HEK293 (cell line): Measurements from ENCODE around the gene ABCA2.
A peak's percentile ranks its signal among the peaks of the same experiment; 100 is the strongest.

Experiments
- CTCF ChIA-PET: fragments of 350-600 bp; formaldehyde crosslinking; extraction: SDS; loops from one replicate; lab custom pipeline; 2021; ENCODE audit warnings: antibody characterized with exemption; lab: Yijun Ruan, JAX
- POLR2A ChIA-PET: fragments of 300-600 bp; formaldehyde crosslinking; extraction: SDS; loops from one replicate; lab custom pipeline; 2020; ENCODE audit warnings: antibody characterized with exemption, inconsistent platforms; lab: Yijun Ruan, JAX
- H3K27ac ChIP-seq: fragments of 200-500 bp; sonication (Bioruptor generic); 2 replicates; pipeline ENCODE4 v1.5.1; 2014; ENCODE audit warnings: low read depth, low read length, control low read depth, inconsistent platforms; ENCODE audit errors: extremely low read depth
- H3K36me3 ChIP-seq, 2 experiments: fragments of 200-500 bp in 1 of 2; sonication (Bioruptor generic) in 1 of 2; 1 replicate in 1 of 2; 2 replicates in 1 of 2; pipeline ENCODE4 v1.5.1; 2014 to 2017; ENCODE audit warnings: inconsistent platforms in 2 of 2, low read length in 2 of 2; ENCODE audit not compliant: control insufficient read depth in 2 of 2, insufficient read depth in 1 of 2
- H3K4me1 ChIP-seq: fragments of 200-500 bp; sonication (Bioruptor generic); 2 replicates; pipeline ENCODE4 v1.5.1; 2014; ENCODE audit warnings: mild to moderate bottlenecking, low read length, inconsistent platforms; ENCODE audit not compliant: control insufficient read depth, insufficient read depth
- H3K4me3 ChIP-seq: 2 replicates; pipeline ENCODE4 v1.5.1; 2011; ENCODE audit warnings: low read depth, mild to moderate bottlenecking, control low read depth, low read length, moderate library complexity
- H3K9me3 ChIP-seq: fragments of 200-500 bp; sonication (Bioruptor generic); 2 replicates; pipeline ENCODE4 v1.5.1; 2014; ENCODE audit warnings: low read depth, low read length, inconsistent platforms; ENCODE audit not compliant: control insufficient read depth, insufficient read depth
- BCL11B ChIP-seq: fragments of 450-650 bp; formaldehyde crosslinking; IDR thresholded peaks from 2 replicates; pipeline ENCODE4 v1.5.1; 2016; ENCODE audit warnings: low read depth, missing biosample characterization, missing genetic modification characterization
- CTCF ChIP-seq: fragments of 450-650 bp; formaldehyde crosslinking; IDR thresholded peaks from 2 replicates; pipeline ENCODE4 v1.5.1; 2016; ENCODE audit warnings: missing biosample characterization, missing genetic modification characterization
- KLF1 ChIP-seq: fragments of 450-650 bp; formaldehyde crosslinking; IDR thresholded peaks from 2 replicates; pipeline ENCODE4 v1.5.1; 2016; ENCODE audit warnings: missing biosample characterization, missing genetic modification characterization
- KLF8 ChIP-seq: fragments of 450-650 bp; formaldehyde crosslinking; IDR thresholded peaks from 2 replicates; pipeline ENCODE4 v1.5.1; 2016; ENCODE audit warnings: missing biosample characterization, missing genetic modification characterization
- PATZ1 ChIP-seq: fragments of 450-650 bp; formaldehyde crosslinking; IDR thresholded peaks from 2 replicates; pipeline ENCODE4 v1.5.1; 2016; ENCODE audit warnings: missing biosample characterization, missing genetic modification characterization
- YY1 ChIP-seq: fragments of 450-650 bp; formaldehyde crosslinking; IDR thresholded peaks from 2 replicates; pipeline ENCODE4 v1.5.1; 2018; ENCODE audit warnings: missing biosample characterization, missing genetic modification characterization
- ZBTB20 ChIP-seq: fragments of 450-650 bp; formaldehyde crosslinking; IDR thresholded peaks from 2 replicates; pipeline ENCODE4 v1.5.1; 2016; ENCODE audit warnings: missing biosample characterization, missing genetic modification characterization
- ZFP37 ChIP-seq: fragments of 450-650 bp; formaldehyde crosslinking; IDR thresholded peaks from 2 replicates; pipeline ENCODE4 v1.5.1; 2016; ENCODE audit warnings: missing biosample characterization, missing genetic modification characterization
- ZNF398 ChIP-seq: fragments of 450-650 bp; formaldehyde crosslinking; IDR thresholded peaks from 2 replicates; pipeline ENCODE4 v1.5.1; 2017; ENCODE audit warnings: missing biosample characterization, missing genetic modification characterization
- ZNF518A ChIP-seq: fragments of 450-650 bp; formaldehyde crosslinking; conservative IDR thresholded peaks from 2 replicates; pipeline ENCODE4 v1.5.1; 2016; ENCODE audit warnings: low read depth, missing biosample characterization, missing genetic modification characterization
- ZNF677 ChIP-seq: fragments of 450-650 bp; IDR thresholded peaks from 2 replicates; pipeline ENCODE4 v1.5.0; 2018; ENCODE audit warnings: missing biosample characterization, mild to moderate bottlenecking, missing genetic modification characterization, moderate library complexity
- TF ChIP-seq, protein P1 (sequence below): fragments of 450-650 bp; formaldehyde crosslinking; conservative IDR thresholded peaks from 2 replicates; pipeline ENCODE4 v1.5.1; 2016; ENCODE audit warnings: low read depth, missing biosample characterization, missing genetic modification characterization
- TF ChIP-seq, protein P2 (sequence below): fragments of 450-650 bp; formaldehyde crosslinking; IDR thresholded peaks from 2 replicates; pipeline ENCODE4 v1.5.1; 2017; ENCODE audit warnings: missing biosample characterization, missing genetic modification characterization
- TF ChIP-seq, protein P3 (sequence below): fragments of 450-650 bp; formaldehyde crosslinking; IDR thresholded peaks from 2 replicates; pipeline ENCODE4 v1.5.1; 2016; ENCODE audit warnings: missing biosample characterization, missing genetic modification characterization

Gene ABCA2

GRCh38 chr9:137046088-137046787 is 18.2 kb upstream of the ABCA2 start, which contains the start of gene NPDC1 (continued):
- TF ChIP-seq, protein P1, sequence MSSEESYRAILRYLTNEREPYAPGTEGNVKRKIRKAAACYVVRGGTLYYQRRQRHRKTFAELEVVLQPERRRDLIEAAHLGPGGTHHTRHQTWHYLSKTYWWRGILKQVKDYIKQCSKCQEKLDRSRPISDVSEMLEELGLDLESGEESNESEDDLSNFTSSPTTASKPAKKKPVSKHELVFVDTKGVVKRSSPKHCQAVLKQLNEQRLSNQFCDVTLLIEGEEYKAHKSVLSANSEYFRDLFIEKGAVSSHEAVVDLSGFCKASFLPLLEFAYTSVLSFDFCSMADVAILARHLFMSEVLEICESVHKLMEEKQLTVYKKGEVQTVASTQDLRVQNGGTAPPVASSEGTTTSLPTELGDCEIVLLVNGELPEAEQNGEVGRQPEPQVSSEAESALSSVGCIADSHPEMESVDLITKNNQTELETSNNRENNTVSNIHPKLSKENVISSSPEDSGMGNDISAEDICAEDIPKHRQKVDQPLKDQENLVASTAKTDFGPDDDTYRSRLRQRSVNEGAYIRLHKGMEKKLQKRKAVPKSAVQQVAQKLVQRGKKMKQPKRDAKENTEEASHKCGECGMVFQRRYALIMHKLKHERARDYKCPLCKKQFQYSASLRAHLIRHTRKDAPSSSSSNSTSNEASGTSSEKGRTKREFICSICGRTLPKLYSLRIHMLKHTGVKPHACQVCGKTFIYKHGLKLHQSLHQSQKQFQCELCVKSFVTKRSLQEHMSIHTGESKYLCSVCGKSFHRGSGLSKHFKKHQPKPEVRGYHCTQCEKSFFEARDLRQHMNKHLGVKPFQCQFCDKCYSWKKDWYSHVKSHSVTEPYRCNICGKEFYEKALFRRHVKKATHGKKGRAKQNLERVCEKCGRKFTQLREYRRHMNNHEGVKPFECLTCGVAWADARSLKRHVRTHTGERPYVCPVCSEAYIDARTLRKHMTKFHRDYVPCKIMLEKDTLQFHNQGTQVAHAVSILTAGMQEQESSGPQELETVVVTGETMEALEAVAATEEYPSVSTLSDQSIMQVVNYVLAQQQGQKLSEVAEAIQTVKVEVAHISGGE: 0 out of 2 replicates have a peak, but pooled peaks have one; percentile 35
- TF ChIP-seq, protein P2, sequence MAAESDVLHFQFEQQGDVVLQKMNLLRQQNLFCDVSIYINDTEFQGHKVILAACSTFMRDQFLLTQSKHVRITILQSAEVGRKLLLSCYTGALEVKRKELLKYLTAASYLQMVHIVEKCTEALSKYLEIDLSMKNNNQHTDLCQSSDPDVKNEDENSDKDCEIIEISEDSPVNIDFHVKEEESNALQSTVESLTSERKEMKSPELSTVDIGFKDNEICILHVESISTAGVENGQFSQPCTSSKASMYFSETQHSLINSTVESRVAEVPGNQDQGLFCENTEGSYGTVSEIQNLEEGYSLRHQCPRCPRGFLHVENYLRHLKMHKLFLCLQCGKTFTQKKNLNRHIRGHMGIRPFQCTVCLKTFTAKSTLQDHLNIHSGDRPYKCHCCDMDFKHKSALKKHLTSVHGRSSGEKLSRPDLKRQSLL (tag by site-specific recombination): 0 out of 2 replicates have a peak, but pooled peaks have one; percentile 8
- no peak for TF ChIP-seq ZNF518A (tag by site-specific recombination)
- TF ChIP-seq ZNF398 (tag by site-specific recombination): peak; percentile 86
- peak; percentile 92 for TF ChIP-seq KLF8 (tag by site-specific recombination)

- ChIA-PET POLR2A (interaction anchor here (0.8 to 1.0 kb wide), 4 partner anchors 10 to 257 kb away, joined by 3 read pairs; partner anchors contain the start of genes NRARP, SAPCD2 and TUBB4B), CTCF (interaction anchor here (0.5 to 5.4 kb wide), 13 partner anchors 10 to 266 kb away, joined by 3 to 237 read pairs (median 11); partner anchors contain the start of genes ABCA2, FUT7 and SAPCD2)
- Histone ChIP-seq H3K4me3 (peak overlapping the region; percentile 58), H3K9me3 (no peaks in the 10 kb centered on the region), H3K4me1 (peaks cover 5% of the 10 kb centered on the region; the same call in 1 of the 2 replicates), H3K36me3 (peaks cover 0 to 6% of the 10 kb centered on the region in 2 experiments; a peak in 1 of 3 replicates), H3K27ac (peak overlapping the region; percentile 79; the same call in 1 of the 2 replicates)
- TF ChIP-seq ZFP37 (tag by site-specific recombination) (0 out of 2 replicates have a peak, but pooled peaks have one; percentile 26), PATZ1 (tag by site-specific recombination) (0 out of 2 replicates have a peak, but pooled peaks have one; percentile 7), YY1 (tag by site-specific recombination) (peak; percentile 42; the same call in 1 of the 2 replicates), KLF1 (tag by site-specific recombination) (peak; percentile 44), BCL11B (tag by site-specific recombination) (no peak), CTCF (tag by site-specific recombination) (0 out of 2 replicates have a peak, but pooled peaks have one; percentile 7), ZNF677 (tag by site-specific recombination) (no peak), ZBTB20 (tag by site-specific recombination) (peak; percentile 67; the same call in 1 of the 2 replicates)
- TF ChIP-seq, protein P3, sequence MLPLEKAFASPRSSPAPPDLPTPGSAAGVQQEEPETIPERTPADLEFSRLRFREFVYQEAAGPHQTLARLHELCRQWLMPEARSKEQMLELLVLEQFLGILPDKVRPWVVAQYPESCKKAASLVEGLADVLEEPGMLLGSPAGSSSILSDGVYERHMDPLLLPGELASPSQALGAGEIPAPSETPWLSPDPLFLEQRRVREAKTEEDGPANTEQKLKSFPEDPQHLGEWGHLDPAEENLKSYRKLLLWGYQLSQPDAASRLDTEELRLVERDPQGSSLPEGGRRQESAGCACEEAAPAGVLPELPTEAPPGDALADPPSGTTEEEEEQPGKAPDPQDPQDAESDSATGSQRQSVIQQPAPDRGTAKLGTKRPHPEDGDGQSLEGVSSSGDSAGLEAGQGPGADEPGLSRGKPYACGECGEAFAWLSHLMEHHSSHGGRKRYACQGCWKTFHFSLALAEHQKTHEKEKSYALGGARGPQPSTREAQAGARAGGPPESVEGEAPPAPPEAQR (tag by site-specific recombination): no peak
Observed at GRCh38 chr9:137045294-137046087, 17.5 kb upstream of the ABCA2 start.
